DND-41 (cell line): Measurements from ENCODE around the gene PCNX2.

Source experiments
- EZH2 ChIP-seq: IDR thresholded peaks from 3 replicates; pipeline ENCODE4 v1.6.1; 2012; ENCODE audit warnings: borderline replicate concordance, low read depth, mild to moderate bottlenecking, moderate library complexity, low read length, inconsistent platforms; ENCODE audit not compliant: severe bottlenecking
- TF ChIP-seq, protein P1 (sequence below): IDR thresholded peaks from 2 replicates; pipeline ENCODE4 v1.5.1; 2012; ENCODE audit warnings: borderline replicate concordance, low read length, moderate library complexity, mild to moderate bottlenecking; ENCODE audit not compliant: poor library complexity, severe bottlenecking; ENCODE audit errors: extremely low read depth

DNA sequence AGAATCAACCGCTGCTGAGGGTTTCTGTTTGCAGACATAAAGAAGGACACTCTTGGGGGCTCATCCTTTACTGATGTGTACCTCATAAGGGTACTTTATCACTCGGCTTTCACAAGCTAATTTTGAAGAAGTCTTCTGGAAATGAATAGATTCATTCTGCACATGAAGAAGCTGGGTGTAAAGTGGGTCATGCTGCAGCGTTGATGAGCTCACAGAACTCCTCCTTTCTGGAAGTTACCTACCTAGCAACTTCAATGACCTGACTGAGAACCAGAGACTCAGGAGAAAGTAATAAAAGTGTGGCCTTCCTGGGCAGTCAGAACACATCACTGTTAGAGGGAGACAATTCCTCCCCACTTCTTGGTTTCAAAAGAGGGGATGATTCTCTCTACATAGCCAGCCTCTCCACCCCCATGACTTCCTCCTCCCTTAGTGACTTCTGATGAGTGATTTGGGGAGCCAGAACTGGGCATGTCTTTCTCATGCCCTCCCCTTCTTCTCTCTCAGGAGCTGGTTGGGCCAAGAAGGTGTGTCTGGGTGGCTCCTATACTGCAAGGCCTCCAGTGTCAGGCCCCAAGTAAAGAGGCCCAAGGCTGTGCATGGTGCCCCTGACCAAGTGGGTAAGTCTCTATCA lies 27.0 kb downstream of the PCNX2 start:
- TF ChIP-seq, protein P1, sequence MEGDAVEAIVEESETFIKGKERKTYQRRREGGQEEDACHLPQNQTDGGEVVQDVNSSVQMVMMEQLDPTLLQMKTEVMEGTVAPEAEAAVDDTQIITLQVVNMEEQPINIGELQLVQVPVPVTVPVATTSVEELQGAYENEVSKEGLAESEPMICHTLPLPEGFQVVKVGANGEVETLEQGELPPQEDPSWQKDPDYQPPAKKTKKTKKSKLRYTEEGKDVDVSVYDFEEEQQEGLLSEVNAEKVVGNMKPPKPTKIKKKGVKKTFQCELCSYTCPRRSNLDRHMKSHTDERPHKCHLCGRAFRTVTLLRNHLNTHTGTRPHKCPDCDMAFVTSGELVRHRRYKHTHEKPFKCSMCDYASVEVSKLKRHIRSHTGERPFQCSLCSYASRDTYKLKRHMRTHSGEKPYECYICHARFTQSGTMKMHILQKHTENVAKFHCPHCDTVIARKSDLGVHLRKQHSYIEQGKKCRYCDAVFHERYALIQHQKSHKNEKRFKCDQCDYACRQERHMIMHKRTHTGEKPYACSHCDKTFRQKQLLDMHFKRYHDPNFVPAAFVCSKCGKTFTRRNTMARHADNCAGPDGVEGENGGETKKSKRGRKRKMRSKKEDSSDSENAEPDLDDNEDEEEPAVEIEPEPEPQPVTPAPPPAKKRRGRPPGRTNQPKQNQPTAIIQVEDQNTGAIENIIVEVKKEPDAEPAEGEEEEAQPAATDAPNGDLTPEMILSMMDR, result no peak
- no peak for TF ChIP-seq EZH2
